Endodermal cell (in vitro differentiated cells): ENCODE results near the gene OR2A12. TPM values are rescaled to one million over a fixed set of nuclear protein-coding genes. Genes with fewer than 3 reads are reported as not detected.
"Not testable (repeated sequence)": the region's sequence is repeated elsewhere in the genome, so short reads cannot be mapped to it uniquely, and the experiment has no call there.

ENCODE experiments used
- DNase-seq: peaks from one replicate; pipeline ENCODE4 v3.0.0-alpha.2; 2017
- H3K27ac ChIP-seq: 2 replicates; pipeline ENCODE4 v1.5.1; 2013; ENCODE audit warnings: mild to moderate bottlenecking, low read depth, low read length, moderate library complexity
- H3K27me3 ChIP-seq: 2 replicates; pipeline ENCODE4 v1.6.1; 2013; ENCODE audit warnings: mild to moderate bottlenecking, low read length, moderate library complexity; ENCODE audit not compliant: insufficient read depth, control insufficient read depth, poor library complexity, severe bottlenecking
- H3K36me3 ChIP-seq: 2 replicates; pipeline ENCODE4 v1.7.0; 2013; ENCODE audit warnings: mild to moderate bottlenecking, low read length, moderate library complexity; ENCODE audit not compliant: control insufficient read depth, insufficient read depth
- H3K4me1 ChIP-seq: one replicate; pipeline ENCODE4 v1.7.0; 2013; ENCODE audit warnings: low read length; ENCODE audit not compliant: control insufficient read depth, insufficient read depth
- H3K4me3 ChIP-seq: 2 replicates; pipeline ENCODE4 v1.5.1; 2013; ENCODE audit warnings: mild to moderate bottlenecking, low read length, moderate library complexity
- H3K9ac ChIP-seq: 2 replicates; pipeline ENCODE4 v1.6.1; 2013; ENCODE audit warnings: mild to moderate bottlenecking, low read length, moderate library complexity; ENCODE audit not compliant: poor library complexity, severe bottlenecking; ENCODE audit errors: extremely low read depth
- H3K9me3 ChIP-seq: 2 replicates; pipeline ENCODE4 v1.6.1; 2013; ENCODE audit warnings: mild to moderate bottlenecking, low read length, moderate library complexity; ENCODE audit not compliant: control insufficient read depth
- H3K27ac Mint-ChIP-seq: 2 replicates; pipeline ENCODE4 v1.8.0; 2020; ENCODE audit warnings: mixed read lengths
- H3K27me3 Mint-ChIP-seq: 2 replicates; pipeline ENCODE4 v1.8.0; 2021; ENCODE audit warnings: mild to moderate bottlenecking, mixed read lengths; ENCODE audit not compliant: insufficient read depth
- H3K36me3 Mint-ChIP-seq: 2 replicates; pipeline ENCODE4 v1.8.0; 2020; ENCODE audit warnings: low read depth, mixed read lengths
- H3K4me1 Mint-ChIP-seq: 2 replicates; pipeline ENCODE4 v1.8.0; 2020; ENCODE audit warnings: mixed read lengths
- H3K4me3 Mint-ChIP-seq: 2 replicates; pipeline ENCODE4 v1.8.0; 2020; ENCODE audit warnings: mild to moderate bottlenecking, moderate library complexity, mixed read lengths
- H3K9me3 Mint-ChIP-seq: 2 replicates; pipeline ENCODE4 v1.8.0; 2020; ENCODE audit warnings: mild to moderate bottlenecking, mixed read lengths
- WGBS, 2 experiments: methylation state at CpG; one replicate each; pipeline versions ENCODE4 v1.1.5 to v1.1.7; 2013; ENCODE audit warnings: missing lambda C conversion rate in 2 of 2, mixed read lengths in 1 of 2; ENCODE audit not compliant: insufficient coverage in 1 of 2, insufficient read length in 1 of 2; 5-methylcytosine and 5-hydroxymethylcytosine counted together
- total RNA-seq, 2 donors: library from RNA; stranded (reverse); fragmentation: NEBNext Ultra II Directional in 1 of 2; extraction: Animal tissue kit (Norgen Biotek cat#: 25700) in 1 of 2; gene quantifications; 2 replicates in 1 of 2; 3 replicates in 1 of 2; pipeline ENCODE4 v1.2.1, GENCODE V29; 2021
- TF ChIP-seq, protein P1 (sequence below): fragments of 200-600 bp; sonication (generic); conservative IDR thresholded peaks from 2 replicates; pipeline ENCODE4 v1.5.0; 2021; ENCODE audit warnings: antibody characterized with exemption, mild to moderate bottlenecking

Gene OR2A12
- total RNA-seq, 2 donors from 2014 or later, result not detected

DNA sequence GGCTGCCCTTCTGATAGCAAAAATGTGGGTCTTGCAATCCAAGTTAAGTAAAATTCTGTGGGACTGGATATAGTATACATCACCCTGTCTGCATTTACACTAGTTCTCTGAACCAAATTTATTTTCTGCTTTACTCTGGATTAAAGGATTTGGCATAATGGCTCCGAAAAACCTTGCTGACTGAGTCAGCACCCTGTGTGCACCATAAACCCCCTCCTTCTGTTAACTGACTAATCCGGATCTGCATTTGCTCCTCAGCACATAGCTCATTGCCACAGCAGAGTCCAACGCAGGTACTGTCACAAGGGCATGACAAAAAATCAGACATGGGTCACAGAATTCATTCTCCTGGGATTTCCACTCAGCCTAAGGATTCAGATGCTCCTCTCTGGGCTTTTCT is 36.0 kb upstream of the OR2A12 start:
- no peaks in the 10 kb centered on the region for H3K27me3 ChIP-seq
- no peak overlapping the region for H3K9ac ChIP-seq
- no peak overlapping the region for H3K4me3 ChIP-seq
- H3K9me3 Mint-ChIP-seq, result no peaks in the 10 kb centered on the region
- H3K9me3 ChIP-seq, result no peaks in the 10 kb centered on the region
- no peak overlapping the region for H3K27ac ChIP-seq
- H3K4me1 Mint-ChIP-seq, result no peaks in the 10 kb centered on the region
- no peaks in the 10 kb centered on the region for H3K4me1 ChIP-seq
- H3K27ac Mint-ChIP-seq, result no peak overlapping the region
- no peaks in the 10 kb centered on the region for H3K27me3 Mint-ChIP-seq
- 82 to 84% methylated on average over 3 of the region's 3 CpGs for WGBS, 2 experiments
- no peak for DNase-seq
- TF ChIP-seq, protein P1, sequence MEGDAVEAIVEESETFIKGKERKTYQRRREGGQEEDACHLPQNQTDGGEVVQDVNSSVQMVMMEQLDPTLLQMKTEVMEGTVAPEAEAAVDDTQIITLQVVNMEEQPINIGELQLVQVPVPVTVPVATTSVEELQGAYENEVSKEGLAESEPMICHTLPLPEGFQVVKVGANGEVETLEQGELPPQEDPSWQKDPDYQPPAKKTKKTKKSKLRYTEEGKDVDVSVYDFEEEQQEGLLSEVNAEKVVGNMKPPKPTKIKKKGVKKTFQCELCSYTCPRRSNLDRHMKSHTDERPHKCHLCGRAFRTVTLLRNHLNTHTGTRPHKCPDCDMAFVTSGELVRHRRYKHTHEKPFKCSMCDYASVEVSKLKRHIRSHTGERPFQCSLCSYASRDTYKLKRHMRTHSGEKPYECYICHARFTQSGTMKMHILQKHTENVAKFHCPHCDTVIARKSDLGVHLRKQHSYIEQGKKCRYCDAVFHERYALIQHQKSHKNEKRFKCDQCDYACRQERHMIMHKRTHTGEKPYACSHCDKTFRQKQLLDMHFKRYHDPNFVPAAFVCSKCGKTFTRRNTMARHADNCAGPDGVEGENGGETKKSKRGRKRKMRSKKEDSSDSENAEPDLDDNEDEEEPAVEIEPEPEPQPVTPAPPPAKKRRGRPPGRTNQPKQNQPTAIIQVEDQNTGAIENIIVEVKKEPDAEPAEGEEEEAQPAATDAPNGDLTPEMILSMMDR, result no peak
- H3K4me3 Mint-ChIP-seq, result no peak overlapping the region
- no peaks in the 10 kb centered on the region for H3K36me3 Mint-ChIP-seq
- no peaks in the 10 kb centered on the region for H3K36me3 ChIP-seq

DNA sequence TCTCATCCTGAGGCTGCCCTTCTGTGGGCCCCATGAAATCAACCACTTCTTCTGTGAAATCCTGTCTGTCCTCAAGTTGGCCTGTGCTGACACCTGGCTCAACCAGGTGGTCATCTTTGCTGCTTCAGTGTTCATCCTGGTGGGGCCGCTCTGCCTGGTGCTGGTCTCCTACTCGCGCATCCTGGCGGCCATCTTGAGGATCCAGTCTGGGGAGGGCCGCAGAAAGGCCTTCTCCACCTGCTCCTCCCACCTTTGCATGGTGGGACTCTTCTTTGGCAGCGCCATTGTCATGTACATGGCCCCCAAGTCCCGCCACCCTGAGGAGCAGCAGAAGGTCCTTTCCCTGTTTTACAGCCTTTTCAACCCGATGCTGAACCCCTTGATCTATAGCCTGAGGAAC is 35.2 kb upstream of the OR2A12 start:
- not testable (repeated sequence) for H3K36me3 ChIP-seq, H3K9me3 ChIP-seq, H3K27ac ChIP-seq, H3K4me1 ChIP-seq, H3K27me3 Mint-ChIP-seq, DNase-seq, H3K9ac ChIP-seq, H3K4me3 ChIP-seq, H3K27me3 ChIP-seq, H3K4me3 Mint-ChIP-seq, H3K4me1 Mint-ChIP-seq, H3K36me3 Mint-ChIP-seq, H3K27ac Mint-ChIP-seq, H3K9me3 Mint-ChIP-seq
- WGBS, 2 experiments, result 93 to 96% methylated on average over 5 to 8 of the region's 8 CpGs

DNA sequence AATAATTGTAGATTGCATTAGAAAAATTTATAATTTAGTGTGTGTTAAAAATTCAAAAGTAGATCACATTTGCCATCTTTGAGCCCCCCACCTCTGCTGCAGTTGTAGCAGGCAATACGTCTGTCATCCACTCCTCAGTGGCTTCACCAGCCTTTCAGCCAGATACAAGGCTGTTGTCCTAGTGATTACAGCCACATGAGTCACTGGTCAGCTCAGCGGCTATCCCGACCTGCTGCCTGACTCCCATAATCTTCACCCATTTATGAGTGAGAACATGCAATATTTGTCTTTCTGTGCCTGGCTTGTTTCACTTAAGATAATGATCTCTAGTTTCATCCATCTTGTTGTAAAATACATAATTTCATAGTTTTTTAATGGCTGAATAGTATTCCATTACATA is 28.1 kb upstream of the OR2A12 start:
- WGBS, 2 experiments, result 80 to 87% methylated on average over 1 to 3 of the region's 3 CpGs
- no peaks in the 10 kb centered on the region for H3K36me3 ChIP-seq
- H3K4me3 ChIP-seq, result no peak overlapping the region
- no peak for DNase-seq
- H3K4me3 Mint-ChIP-seq, result no peak overlapping the region
- no peaks in the 10 kb centered on the region for H3K27me3 Mint-ChIP-seq
- no peaks in the 10 kb centered on the region for H3K36me3 Mint-ChIP-seq
- TF ChIP-seq, protein P1, result no peak
- no peak overlapping the region for H3K27ac ChIP-seq
- H3K9ac ChIP-seq, result no peak overlapping the region
- no peaks in the 10 kb centered on the region for H3K4me1 Mint-ChIP-seq
- no peak overlapping the region for H3K27ac Mint-ChIP-seq
- no peaks in the 10 kb centered on the region for H3K4me1 ChIP-seq
- peaks cover 26% of the 10 kb centered on the region for H3K9me3 Mint-ChIP-seq
- no peaks in the 10 kb centered on the region for H3K27me3 ChIP-seq
- no peaks in the 10 kb centered on the region for H3K9me3 ChIP-seq

GRCh38 chr7:144063710-144064109 is 22.4 kb upstream of the OR2A12 start:
- WGBS, 2 experiments, result 27 to 53% methylated on average over 2 to 3 of the region's 3 CpGs

More at GRCh38 chr7:144063710-144064109, 22.4 kb upstream of the OR2A12 start:
- H3K9me3 ChIP-seq, result no peaks in the 10 kb centered on the region
- Mint-ChIP-seq H3K36me3 (no peaks in the 10 kb centered on the region), H3K4me3 (no peak overlapping the region), H3K27ac (no peak overlapping the region), H3K9me3 (peaks cover 26% of the 10 kb centered on the region), H3K4me1 (peaks cover 8% of the 10 kb centered on the region), H3K27me3 (no peaks in the 10 kb centered on the region)
- TF ChIP-seq, protein P1, result peak; percentile 76
- no peak overlapping the region for H3K4me3 ChIP-seq
- H3K36me3 ChIP-seq, result no peaks in the 10 kb centered on the region
- no peak overlapping the region for H3K9ac ChIP-seq
- no peaks in the 10 kb centered on the region for H3K4me1 ChIP-seq
- peak; percentile 56 for DNase-seq
- no peaks in the 10 kb centered on the region for H3K27me3 ChIP-seq
- no peak overlapping the region for H3K27ac ChIP-seq
